Natural killer cell treated with Interleukin-12 subunit alpha and Interleukin-12 subunit beta and Interleukin-15 and Interleukin-18, amount 100 ng/mL, for 72 hours (primary cell): ENCODE data around the gene ERBB2. TPM values are rescaled to one million over a fixed set of nuclear protein-coding genes. Genes with fewer than 3 reads are reported as not detected.

Experiments
- ATAC-seq, 2 donors: fragments of 150-1000 bp; cut with Tn5 transposase in 1 of 2; sonication (Bioruptor Pico), chemical (Tn5 transposase) in 1 of 2; 2 replicates each; pipeline ENCODE4 v1.10.0; 2021
- DNase-seq: peaks from one replicate; pipeline ENCODE4 v3.0.0; 2022; ENCODE audit warnings: low spot score
- H3K27ac Mint-ChIP-seq, 2 donors: 1 replicate in 1 of 2; 2 replicates in 1 of 2; pipeline ENCODE4 v1.8.0; 2022; ENCODE audit warnings: mixed read lengths in 2 of 2, mild to moderate bottlenecking in 1 of 2, moderate library complexity in 1 of 2
- H3K27me3 Mint-ChIP-seq, 2 donors: 1 replicate in 1 of 2; 2 replicates in 1 of 2; pipeline ENCODE4 v1.8.0; 2022; ENCODE audit warnings: mixed read lengths in 2 of 2
- H3K36me3 Mint-ChIP-seq: one replicate; pipeline ENCODE4 v1.8.0; 2022; ENCODE audit warnings: mixed read lengths
- H3K4me1 Mint-ChIP-seq, 2 donors: 1 replicate in 1 of 2; 2 replicates in 1 of 2; pipeline ENCODE4 v1.8.0; 2022; ENCODE audit warnings: low read depth in 2 of 2, mixed read lengths in 2 of 2, mild to moderate bottlenecking in 1 of 2
- H3K4me3 Mint-ChIP-seq: one replicate; pipeline ENCODE4 v1.8.0; 2022; ENCODE audit warnings: mixed read lengths
- H3K9me3 Mint-ChIP-seq: 2 replicates; pipeline ENCODE4 v1.8.0; 2022; ENCODE audit warnings: mixed read lengths
- total RNA-seq, 2 donors: library from RNA; stranded (reverse); gene quantifications; one replicate each; pipeline ENCODE4 v1.2.3, GENCODE V29; 2022

The ERBB2 gene
- total RNA-seq, 2 donors from 2014 or later = 3.8 to 9.5 TPM

GRCh38 chr17:39669897-39670735 is 29.7 kb upstream of the ERBB2 start:
- no peak overlapping the region for H3K4me3 Mint-ChIP-seq
- no peaks in the 10 kb centered on the region for H3K36me3 Mint-ChIP-seq
- DNase-seq (no peak), ATAC-seq (no peak)
- no peak overlapping the region for H3K27ac Mint-ChIP-seq
- no peaks in the 10 kb centered on the region for H3K9me3 Mint-ChIP-seq
- peaks cover 11 to 16% of the 10 kb centered on the region in 2 donors for H3K4me1 Mint-ChIP-seq
- H3K27me3 Mint-ChIP-seq = peaks cover 0 to 3% of the 10 kb centered on the region in 2 donors

- Mint-ChIP-seq H3K36me3 (no peaks in the 10 kb centered on the region), H3K9me3 (no peaks in the 10 kb centered on the region), H3K27me3 (peaks cover 0 to 3% of the 10 kb centered on the region in 2 donors), H3K4me3 (no peak overlapping the region), H3K27ac (no peak overlapping the region), H3K4me1 (peaks cover 16 to 20% of the 10 kb centered on the region in 2 donors)
- no peak for DNase-seq
- no peak for ATAC-seq
Observed at GRCh38 chr17:39670746-39671145, 29.1 kb upstream of the ERBB2 start.

- Mint-ChIP-seq H3K36me3 (no peaks in the 10 kb centered on the region), H3K27me3 (peaks cover 0 to 2% of the 10 kb centered on the region in 2 donors), H3K4me3 (no peak overlapping the region), H3K27ac (no peak overlapping the region), H3K9me3 (no peaks in the 10 kb centered on the region), H3K4me1 (peaks cover 25 to 28% of the 10 kb centered on the region in 2 donors)
- DNase-seq = no peak
- no peak for ATAC-seq
Observed at GRCh38 chr17:39671651-39672521, 28.0 kb upstream of the ERBB2 start.

GRCh38 chr17:39672522-39673334 is 27.1 kb upstream of the ERBB2 start:
- no peaks in the 10 kb centered on the region for H3K27me3 Mint-ChIP-seq
- peaks cover 31 to 33% of the 10 kb centered on the region in 2 donors for H3K4me1 Mint-ChIP-seq
- no peaks in the 10 kb centered on the region for H3K36me3 Mint-ChIP-seq
- ATAC-seq (no peak), DNase-seq (no peak)
- H3K27ac Mint-ChIP-seq = no peak overlapping the region
- no peak overlapping the region for H3K4me3 Mint-ChIP-seq
- H3K9me3 Mint-ChIP-seq = no peaks in the 10 kb centered on the region

GRCh38 chr17:39673335-39674081 is 26.4 kb upstream of the ERBB2 start:
- H3K27me3 Mint-ChIP-seq = no peaks in the 10 kb centered on the region
- no peak for ATAC-seq
- H3K4me3 Mint-ChIP-seq = no peak overlapping the region
- H3K27ac Mint-ChIP-seq = no peak overlapping the region
- no peaks in the 10 kb centered on the region for H3K36me3 Mint-ChIP-seq
- DNase-seq = no peak
- H3K9me3 Mint-ChIP-seq = no peaks in the 10 kb centered on the region
- H3K4me1 Mint-ChIP-seq = peaks cover 34 to 36% of the 10 kb centered on the region in 2 donors

- Mint-ChIP-seq H3K9me3 (no peaks in the 10 kb centered on the region), H3K27me3 (no peaks in the 10 kb centered on the region), H3K4me3 (no peak overlapping the region), H3K36me3 (no peaks in the 10 kb centered on the region), H3K27ac (no peak overlapping the region), H3K4me1 (peaks cover 36 to 39% of the 10 kb centered on the region in 2 donors)
- no peak for ATAC-seq
- no peak for DNase-seq
Observed at GRCh38 chr17:39674179-39674578, 25.7 kb upstream of the ERBB2 start.

- Mint-ChIP-seq H3K4me3 (no peak overlapping the region), H3K4me1 (peaks cover 43% of the 10 kb centered on the region in 2 donors), H3K9me3 (no peaks in the 10 kb centered on the region), H3K27ac (peak overlapping the region in 1 of 2 donors; percentile 45), H3K27me3 (no peaks in the 10 kb centered on the region), H3K36me3 (no peaks in the 10 kb centered on the region)
- no peak for ATAC-seq
- no peak for DNase-seq
Observed at GRCh38 chr17:39674702-39675389, 25.0 kb upstream of the ERBB2 start.

- ATAC-seq = no peak
- Mint-ChIP-seq H3K27ac (peak overlapping the region in 1 of 2 donors; percentile 55), H3K4me1 (peaks cover 50% of the 10 kb centered on the region in 2 donors), H3K36me3 (no peaks in the 10 kb centered on the region), H3K4me3 (peak overlapping the region; percentile 61), H3K27me3 (no peaks in the 10 kb centered on the region), H3K9me3 (no peaks in the 10 kb centered on the region)
- DNase-seq = no peak
Observed at GRCh38 chr17:39675390-39676082, 24.3 kb upstream of the ERBB2 start.

GRCh38 chr17:39676198-39676819 is 23.6 kb upstream of the ERBB2 start:
- ATAC-seq (peak; percentile 71 to 78), DNase-seq (no peak)
- H3K4me1 Mint-ChIP-seq = peaks cover 55 to 58% of the 10 kb centered on the region in 2 donors
- peak overlapping the region; percentile 55 to 94 for H3K27ac Mint-ChIP-seq
- no peaks in the 10 kb centered on the region for H3K36me3 Mint-ChIP-seq
- H3K9me3 Mint-ChIP-seq = no peaks in the 10 kb centered on the region
- no peaks in the 10 kb centered on the region for H3K27me3 Mint-ChIP-seq
- H3K4me3 Mint-ChIP-seq = peak overlapping the region; percentile 61

GRCh38 chr17:39677072-39677471 is 22.8 kb upstream of the ERBB2 start:
- H3K27ac Mint-ChIP-seq = peak overlapping the region; percentile 43 to 94
- ATAC-seq = no peak

GRCh38 chr17:39677542-39678339 is 22.1 kb upstream of the ERBB2 start:
- H3K36me3 Mint-ChIP-seq = no peaks in the 10 kb centered on the region
- no peaks in the 10 kb centered on the region for H3K9me3 Mint-ChIP-seq
- H3K27ac Mint-ChIP-seq = peak overlapping the region; percentile 94 to 98
- H3K27me3 Mint-ChIP-seq = no peaks in the 10 kb centered on the region
- DNase-seq (no peak), ATAC-seq (no peak)
- peaks cover 52 to 58% of the 10 kb centered on the region in 2 donors for H3K4me1 Mint-ChIP-seq
- H3K4me3 Mint-ChIP-seq = peak overlapping the region; percentile 10

More at GRCh38 chr17:39677072-39677471, 22.8 kb upstream of the ERBB2 start:
- Mint-ChIP-seq H3K4me1 (peaks cover 55 to 58% of the 10 kb centered on the region in 2 donors), H3K4me3 (peak overlapping the region; percentile 10), H3K9me3 (no peaks in the 10 kb centered on the region), H3K27me3 (no peaks in the 10 kb centered on the region), H3K36me3 (no peaks in the 10 kb centered on the region)
- no peak for DNase-seq
